Umbilical cord (tissue), 2 donors: ENCODE measurements around the gene AWAT2. TPM values are rescaled to one million over a fixed set of nuclear protein-coding genes. Genes with fewer than 3 reads are reported as not detected.
A peak's percentile ranks its signal among the peaks of the same experiment; 100 is the strongest.

Source experiments
- DNase-seq: peaks from one replicate; pipeline ENCODE4 v3.0.0-alpha.2; 2015; ENCODE audit warnings: low spot score
- total RNA-seq: library from RNA; depleted of rRNA; stranded (reverse); fragments of >200 nt; gene quantifications from one replicate; pipeline ENCODE4 v1.2.3, GENCODE V29; 2014; ENCODE audit warnings: low replicate concordance; ENCODE audit not compliant: insufficient read depth

AWAT2 gene
- total RNA-seq, 1 donor from 2014 or later: 0.96 TPM

GRCh38 chrX:70042399-70043371, 7.1 kb downstream of the AWAT2 start:
- DNase-seq: no peak

DNA sequence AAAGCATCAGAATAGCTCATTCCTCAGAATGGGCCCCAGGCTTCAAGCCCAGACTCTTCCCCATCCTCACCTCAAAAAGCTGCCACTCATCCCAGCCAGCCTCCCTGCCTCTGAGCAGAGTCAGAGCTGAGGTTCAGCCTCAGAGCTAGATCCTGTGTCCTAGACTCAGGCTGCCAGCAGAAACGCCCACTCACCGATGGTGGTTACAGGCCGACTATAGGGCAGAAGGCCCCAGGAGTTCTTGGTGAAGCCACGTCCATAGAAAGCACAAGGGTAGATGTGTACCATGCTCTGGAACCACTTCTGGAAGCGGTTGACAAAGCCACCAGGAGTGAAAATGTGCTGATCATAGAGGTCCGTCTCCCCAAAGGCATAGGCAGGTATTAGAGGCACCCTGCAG, 7.7 kb downstream of the AWAT2 start:
- DNase-seq: no peak

DNA sequence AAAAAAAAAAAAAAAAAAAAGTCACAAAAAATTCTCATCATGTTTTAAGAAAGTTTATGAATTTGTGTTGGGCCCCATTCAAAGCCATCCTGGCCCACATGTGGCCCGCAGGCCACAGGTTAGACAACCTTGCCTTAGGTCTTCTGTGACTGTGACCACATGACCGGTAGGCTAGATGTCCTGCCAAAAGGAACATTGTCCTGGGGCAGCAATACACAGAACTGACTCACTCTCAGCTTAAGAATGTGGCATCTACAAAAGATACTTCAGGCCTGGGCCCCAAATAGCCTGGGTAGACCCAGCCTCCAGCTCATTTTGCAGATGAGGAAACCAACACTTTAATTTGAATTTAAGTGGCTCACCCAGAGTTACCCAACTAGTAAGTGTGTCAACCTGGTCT, 10.0 kb downstream of the AWAT2 start:
- no peak for DNase-seq

DNA sequence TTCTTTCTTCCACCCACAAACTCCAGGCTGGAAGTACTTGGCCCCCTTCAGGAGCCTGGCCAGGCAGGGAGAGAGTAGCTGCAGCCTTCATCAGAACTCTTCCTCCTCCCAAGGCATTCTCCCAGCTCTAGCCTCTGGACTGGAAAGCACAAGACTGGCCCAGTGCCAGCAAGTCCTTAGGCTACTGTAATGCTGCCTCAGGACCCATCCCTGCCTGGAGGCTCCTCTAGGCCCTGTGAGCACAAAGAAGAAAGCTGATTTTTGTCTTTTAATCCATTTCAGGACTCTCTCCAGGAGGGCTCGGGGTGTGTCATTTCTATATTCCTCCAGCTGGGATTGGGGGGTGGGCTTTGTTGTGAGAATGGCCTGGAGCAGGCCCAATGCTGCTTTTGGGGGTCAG, 10.8 kb downstream of the AWAT2 start:
- DNase-seq: no peak

- no peak for DNase-seq
Measured at GRCh38 chrX:70038515-70038914, 11.2 kb downstream of the AWAT2 start.

DNA sequence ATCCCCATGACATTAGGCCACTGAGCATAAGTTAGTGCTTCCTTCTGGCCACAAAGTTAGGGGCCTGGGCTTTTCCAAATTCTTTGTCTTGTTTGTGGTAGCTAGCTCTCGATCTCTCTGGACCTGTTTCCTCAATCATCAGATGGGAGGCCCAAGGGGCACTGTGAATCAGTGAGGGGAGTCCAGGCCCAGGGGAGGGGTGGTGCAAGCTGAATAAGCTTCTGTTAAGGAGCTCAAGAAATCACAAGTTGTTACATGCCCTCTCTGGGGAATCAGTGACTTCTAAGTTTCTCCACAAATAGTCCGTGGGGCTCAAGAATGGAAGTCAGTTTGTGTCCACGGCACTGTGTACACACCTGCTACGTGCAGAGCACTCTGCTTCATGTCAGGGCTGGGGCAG, 15.1 kb downstream of the AWAT2 start:
- DNase-seq: no peak

GRCh38 chrX:70033348-70034051, 16.2 kb downstream of the AWAT2 start:
- DNase-seq: no peak

- DNase-seq: peak; percentile 55
Measured at GRCh38 chrX:70032792-70033191, 16.9 kb downstream of the AWAT2 start.

DNA sequence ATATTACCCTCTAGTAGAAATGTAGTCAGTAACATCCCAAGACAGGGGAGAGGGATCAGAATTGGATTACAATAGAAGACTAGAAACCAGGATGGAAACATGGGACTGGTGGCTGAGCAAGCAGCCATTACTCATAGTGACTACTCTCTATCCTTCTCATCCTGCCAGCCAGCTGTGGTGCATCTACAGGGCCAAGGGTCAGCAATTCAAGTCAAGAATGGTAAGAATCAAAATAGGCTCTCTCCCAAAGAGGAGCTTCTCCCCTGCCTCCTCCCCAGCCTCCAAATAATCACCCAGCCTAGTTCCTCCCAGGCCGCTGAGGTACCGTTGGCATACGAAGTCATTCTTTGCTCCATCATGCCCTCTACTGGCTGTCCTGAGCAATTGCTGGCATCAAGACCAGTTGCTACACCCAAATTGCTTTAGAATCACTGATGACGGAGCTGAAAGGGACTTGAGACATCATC, 19.4 kb downstream of the AWAT2 start:
- peak; percentile 56 for DNase-seq

DNA sequence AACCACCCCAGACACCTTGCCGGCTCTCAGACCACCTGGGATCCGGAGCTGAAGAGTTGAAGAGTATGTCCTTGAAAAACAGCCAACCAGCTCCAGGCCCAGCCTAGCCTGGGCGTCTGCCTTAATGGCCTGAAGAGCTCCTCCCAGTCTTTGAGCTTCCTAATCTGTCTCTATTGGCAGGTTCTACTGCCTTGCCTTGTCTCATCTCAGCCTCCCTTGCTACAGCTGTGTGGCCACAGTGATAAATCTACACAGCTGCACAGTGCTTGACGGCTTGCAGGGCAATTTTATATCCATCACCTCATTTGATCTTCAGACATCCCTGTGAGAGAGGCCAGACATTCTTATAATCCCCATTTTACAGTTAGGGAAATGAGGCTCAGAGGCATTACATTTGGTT, 19.9 kb downstream of the AWAT2 start:
- peak; percentile 82 for DNase-seq

- DNase-seq: no peak
Measured at GRCh38 chrX:70026851-70027200, 22.9 kb downstream of the AWAT2 start.

DNA sequence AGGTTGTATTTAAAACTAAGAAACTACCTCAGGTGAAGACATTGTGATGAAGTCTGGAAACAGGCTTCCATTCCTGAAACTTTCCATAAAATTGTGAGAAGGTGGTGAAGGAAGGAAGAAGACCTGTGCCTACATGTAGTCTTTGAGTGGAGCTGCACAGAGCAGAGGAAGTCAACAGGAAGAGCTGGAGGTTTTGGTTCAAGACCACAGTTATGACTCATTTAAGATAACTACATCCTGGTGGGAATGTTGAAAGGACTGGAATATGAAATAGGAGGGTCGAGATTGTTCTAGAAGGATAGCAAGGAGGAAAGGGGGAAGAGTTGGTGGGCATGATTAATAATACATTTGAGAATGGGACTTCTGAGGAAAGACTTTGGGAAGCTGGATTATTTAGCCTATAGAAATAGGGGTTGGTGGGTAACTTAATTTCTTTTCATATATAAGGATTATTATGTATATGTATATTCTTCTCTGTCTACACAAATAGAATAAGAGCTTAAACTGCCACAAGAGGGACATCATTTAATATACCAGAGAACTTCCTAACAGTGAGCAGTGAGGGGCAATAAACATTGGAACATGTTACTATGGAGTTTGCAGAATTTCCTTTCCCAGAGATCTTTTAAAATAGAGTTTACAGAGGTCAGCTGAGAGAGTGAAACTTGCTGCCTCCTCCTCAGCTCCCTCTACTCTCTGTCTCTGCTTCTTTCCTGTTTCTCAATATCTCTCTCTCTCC, 23.5 kb downstream of the AWAT2 start:
- DNase-seq: no peak

- peak; percentile 84 for DNase-seq
Measured at GRCh38 chrX:70025464-70025863, 24.3 kb downstream of the AWAT2 start.

- DNase-seq: no peak
Measured at GRCh38 chrX:70022616-70023015, 27.1 kb downstream of the AWAT2 start.

- DNase-seq: no peak
Measured at GRCh38 chrX:70016513-70016912, 33.2 kb downstream of the AWAT2 start.

DNA sequence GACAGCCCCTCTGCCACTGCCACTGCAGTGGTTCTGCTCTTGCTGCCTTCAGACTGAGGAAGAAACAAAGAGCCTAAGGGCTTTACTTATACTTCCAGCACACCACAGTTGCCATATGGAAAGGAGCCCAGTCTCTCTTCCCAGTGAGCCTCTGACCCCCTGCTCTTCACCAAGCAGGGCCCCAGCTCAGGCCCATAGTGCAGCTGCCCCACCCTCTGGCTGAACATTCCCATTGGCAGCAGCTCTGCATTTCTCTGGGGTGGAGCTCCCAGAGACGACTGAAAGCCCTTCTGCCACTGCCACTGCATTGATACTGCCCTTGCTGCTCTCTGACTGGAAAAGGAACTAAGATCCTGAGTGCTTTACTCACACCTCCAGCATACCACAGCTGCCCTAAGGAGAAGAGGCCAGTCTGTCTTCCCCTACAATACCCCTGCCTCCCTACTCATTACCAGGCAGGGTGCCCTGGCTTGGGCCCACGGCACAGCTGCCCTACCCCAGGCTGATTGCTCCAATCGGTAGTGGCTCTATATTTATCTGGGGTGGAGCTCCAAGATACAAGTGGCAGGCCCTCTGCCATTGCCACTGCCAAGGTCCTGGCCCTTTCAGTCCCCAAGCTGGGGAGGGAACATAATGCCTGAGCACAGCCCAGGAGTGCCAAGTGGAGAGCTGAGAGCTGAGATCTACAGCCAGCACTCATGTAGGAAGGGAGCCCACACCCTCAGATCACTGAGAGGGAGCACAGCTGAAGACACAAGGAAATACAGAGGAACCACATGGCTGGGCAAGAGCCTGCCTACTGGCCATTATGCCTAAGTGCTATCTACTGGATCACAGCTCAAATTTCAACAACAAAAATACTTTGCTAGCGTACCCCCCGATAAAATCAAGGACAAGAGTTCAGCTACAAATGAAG, 36.0 kb downstream of the AWAT2 start:
- peak; percentile 51 for DNase-seq

- no peak for DNase-seq
Measured at GRCh38 chrX:70012756-70013155, 37.0 kb downstream of the AWAT2 start.

GRCh38 chrX:70009970-70010369, 39.8 kb downstream of the AWAT2 start:
- no peak for DNase-seq

DNA sequence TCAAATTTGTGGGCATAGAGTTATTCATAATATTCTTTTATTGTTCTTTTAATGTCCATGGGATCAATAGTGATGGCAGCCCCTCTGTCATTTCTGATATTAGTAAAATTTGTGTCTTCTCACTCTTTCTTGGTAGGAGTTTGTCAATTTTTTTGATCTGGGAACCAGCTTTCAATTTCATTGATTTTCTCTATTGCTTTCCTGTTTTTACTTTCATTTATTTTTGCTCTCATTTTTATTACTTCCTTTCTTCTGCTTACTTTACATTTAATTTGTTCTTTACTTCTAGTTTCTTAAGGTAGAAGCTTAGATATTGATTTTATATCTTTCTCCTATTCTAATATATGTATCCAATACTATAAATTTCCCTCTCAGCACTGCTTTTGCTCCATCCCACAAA, 40.7 kb downstream of the AWAT2 start:
- no peak for DNase-seq

- DNase-seq: no peak
Measured at GRCh38 chrX:70007946-70008345, 41.8 kb downstream of the AWAT2 start.
